Keratinocyte (primary cell): ENCODE measurements around the gene OGDH.

ENCODE experiments used
- CTCF ChIP-seq, 3 experiments: IDR thresholded peaks in 1 of 3; conservative IDR thresholded peaks in 1 of 3; optimal IDR thresholded peaks in 1 of 3; 2 replicates in 2 of 3; 3 replicates in 1 of 3; pipeline versions ENCODE3 to v1.5.1; 2011; ENCODE audit warnings: low read length in 3 of 3, mild to moderate bottlenecking in 3 of 3, moderate library complexity in 2 of 3, control low read depth in 1 of 3, inconsistent platforms in 1 of 3; ENCODE audit not compliant: insufficient read depth in 2 of 3; ENCODE audit errors: extremely low read depth in 1 of 3
- EZH2 ChIP-seq: IDR thresholded peaks from one replicate; pipeline ENCODE4 v1.6.1; 2012; ENCODE audit warnings: inconsistent platforms, mild to moderate bottlenecking, low read length, moderate library complexity

- no peak for TF ChIP-seq CTCF (optimal IDR thresholded peaks at IDR 0.05 in 1 of 3, IDR thresholded peaks at IDR 0.05 in 1 of 3, conservative IDR thresholded peaks at IDR 0.05 in 1 of 3; ENCODE audit: extremely low read depth in 1 of 3, insufficient read depth in 2 of 3, low read length in 3 of 3)
- TF ChIP-seq EZH2, result no peak
Observed at GRCh38 chr7:44757311-44757710, 150.9 kb downstream of the OGDH start.
